Thyroid gland (tissue), 4 donors: ENCODE results near the gene FAM193B.

Experiments
- CTCF ChIP-seq, 6 experiments: fragments of 200-600 bp in 3 of 6; fragments of 450-650 bp in 3 of 6; sonication (generic) in 3 of 6; IDR thresholded peaks; one replicate each; pipeline ENCODE4 v1.5.1; 2016 to 2019; ENCODE audit warnings: antibody characterized with exemption in 6 of 6, mild to moderate bottlenecking in 2 of 6, inconsistent platforms in 1 of 6, moderate library complexity in 1 of 6
- POLR2A ChIP-seq, 2 donors: fragments of 450-650 bp; IDR thresholded peaks; one replicate each; pipeline ENCODE4 v1.6.1; 2017; ENCODE audit warnings: antibody characterized with exemption in 2 of 2, mild to moderate bottlenecking in 2 of 2, moderate library complexity in 1 of 2

- no peak for TF ChIP-seq CTCF (IDR thresholded peaks at IDR 0.05)
- TF ChIP-seq POLR2A (IDR thresholded peaks at IDR 0.05): no peak
Measured at GRCh38 chr5:177557796-177558195, 3.4 kb upstream of the FAM193B start.
